HepG2 (cell line): Measurements from ENCODE around the gene TP73. TPM values are rescaled to one million over a fixed set of nuclear protein-coding genes. Genes with fewer than 3 reads are reported as not detected.

ENCODE experiments used
- ARHGAP35 ChIP-seq: sonication (generic); formaldehyde crosslinking; IDR thresholded peaks from 2 replicates; pipeline ENCODE4 v1.9.0; 2022; ENCODE audit warnings: mild to moderate bottlenecking, inconsistent platforms, moderate library complexity, missing genetic modification reagents, borderline replicate concordance
- DR1 ChIP-seq: sonication (generic); formaldehyde crosslinking; IDR thresholded peaks from 2 replicates; pipeline ENCODE4 v1.8.0; 2021; ENCODE audit warnings: mild to moderate bottlenecking, missing genetic modification reagents, inconsistent platforms
- FOXP1 ChIP-seq, 2 experiments: fragments of 450-650 bp in 1 of 2; IDR thresholded peaks; 2 replicates each; pipeline ENCODE4 v1.6.1; 2017 to 2018; ENCODE audit warnings: antibody characterized with exemption in 1 of 2
- HCFC1 ChIP-seq: fragments of 150-350 bp; IDR thresholded peaks from 2 replicates; pipeline ENCODE4 v1.6.1; 2014; ENCODE audit warnings: low read depth, low read length
- KDM5A ChIP-seq: fragments of 200-600 bp; sonication (generic); IDR thresholded peaks from 2 replicates; pipeline ENCODE4 v1.7.0; 2018; ENCODE audit warnings: antibody characterized with exemption, mild to moderate bottlenecking, low read length, borderline replicate concordance
- NCOA1 ChIP-seq: sonication (generic); formaldehyde crosslinking; IDR thresholded peaks from 2 replicates; pipeline ENCODE4 v1.9.0; 2021; ENCODE audit warnings: missing genetic modification reagents
- SETDB1 ChIP-seq: sonication (generic); formaldehyde crosslinking; IDR thresholded peaks from 2 replicates; pipeline ENCODE4 v1.5.1; 2020; ENCODE audit warnings: missing genetic modification reagents, mild to moderate bottlenecking, borderline replicate concordance
- SOX5 ChIP-seq: IDR thresholded peaks from 2 replicates; pipeline ENCODE4 v1.6.1; 2016; ENCODE audit warnings: borderline replicate concordance
- SYNCRIP ChIP-seq: fragments of 200-400 bp; formaldehyde crosslinking; IDR thresholded peaks from 2 replicates; pipeline ENCODE4 v1.6.1; 2018; ENCODE audit warnings: mild to moderate bottlenecking, low read depth, low read length; ENCODE audit not compliant: insufficient read depth
- TBX2 ChIP-seq: sonication (generic); formaldehyde crosslinking; IDR thresholded peaks from 2 replicates; pipeline ENCODE4 v1.5.0; 2020; ENCODE audit warnings: missing genetic modification reagents, mild to moderate bottlenecking, borderline replicate concordance
- YEATS4 ChIP-seq: sonication (generic); formaldehyde crosslinking; IDR thresholded peaks from 2 replicates; pipeline ENCODE4 v1.4.0; 2020; ENCODE audit warnings: missing genetic modification reagents, borderline replicate concordance
- ZNF207 ChIP-seq: fragments of 450-650 bp; IDR thresholded peaks from 2 replicates; pipeline ENCODE4 v1.6.1; 2016; ENCODE audit warnings: antibody characterized with exemption, borderline replicate concordance
- ZNF678 ChIP-seq: sonication (generic); formaldehyde crosslinking; IDR thresholded peaks from 2 replicates; pipeline ENCODE4 v1.4.0; 2020; ENCODE audit warnings: mild to moderate bottlenecking, missing genetic modification reagents
- ZSCAN25 ChIP-seq: sonication (generic); formaldehyde crosslinking; IDR thresholded peaks from 2 replicates; pipeline ENCODE4 v1.8.0; 2022; ENCODE audit warnings: mild to moderate bottlenecking, missing genetic modification reagents
- polyA plus RNA-seq, 8 experiments: library from polyadenylated mRNA; depleted of rRNA in 3 of 8; stranded (reverse) in 7 of 8; unstranded in 1 of 8; fragments of >200 nt; fragmentation: Illumina TruSeq in 4 of 8; extraction: Trizol in 4 of 8; gene quantifications; 2 replicates each; pipeline versions ENCODE4 v1.2.1 to v1.2.3, GENCODE V29; 2011 to 2016; ENCODE audit warnings: low read depth in 4 of 8, missing spikeins in 1 of 8, mixed read lengths in 1 of 8; ENCODE audit not compliant: insufficient read depth in 1 of 8
- total RNA-seq, 5 experiments: library from RNA; depleted of rRNA; stranded (reverse); fragments of >200 nt; fragmentation: Illumina TruSeq; extraction: Trizol; gene quantifications; 2 replicates each; pipeline ENCODE4 v1.2.3, GENCODE V29; 2016; ENCODE audit warnings: low read depth in 1 of 5
- TF ChIP-seq, protein P1 (sequence below): IDR thresholded peaks from 2 replicates; pipeline ENCODE4 v1.6.1; 2012; ENCODE audit warnings: low read depth, low read length, improper control_type of control experiment
- TF ChIP-seq, protein P2 (sequence below): IDR thresholded peaks from 2 replicates; pipeline ENCODE4 v1.6.1; 2016; ENCODE audit warnings: missing biosample characterization, missing genetic modification reagents, low read depth
- TF ChIP-seq, protein P3 (sequence below): sonication (generic); formaldehyde crosslinking; IDR thresholded peaks from 2 replicates; pipeline ENCODE4 v1.9.0; 2021; ENCODE audit warnings: missing genetic modification reagents, borderline replicate concordance

TP73 gene
- total and polyA plus RNA-seq, 2 of the 13 experiments (the other 11 are each of a cell fraction or from before 2014, with no cell fraction given): 0.49 to 1.1 TPM

DNA sequence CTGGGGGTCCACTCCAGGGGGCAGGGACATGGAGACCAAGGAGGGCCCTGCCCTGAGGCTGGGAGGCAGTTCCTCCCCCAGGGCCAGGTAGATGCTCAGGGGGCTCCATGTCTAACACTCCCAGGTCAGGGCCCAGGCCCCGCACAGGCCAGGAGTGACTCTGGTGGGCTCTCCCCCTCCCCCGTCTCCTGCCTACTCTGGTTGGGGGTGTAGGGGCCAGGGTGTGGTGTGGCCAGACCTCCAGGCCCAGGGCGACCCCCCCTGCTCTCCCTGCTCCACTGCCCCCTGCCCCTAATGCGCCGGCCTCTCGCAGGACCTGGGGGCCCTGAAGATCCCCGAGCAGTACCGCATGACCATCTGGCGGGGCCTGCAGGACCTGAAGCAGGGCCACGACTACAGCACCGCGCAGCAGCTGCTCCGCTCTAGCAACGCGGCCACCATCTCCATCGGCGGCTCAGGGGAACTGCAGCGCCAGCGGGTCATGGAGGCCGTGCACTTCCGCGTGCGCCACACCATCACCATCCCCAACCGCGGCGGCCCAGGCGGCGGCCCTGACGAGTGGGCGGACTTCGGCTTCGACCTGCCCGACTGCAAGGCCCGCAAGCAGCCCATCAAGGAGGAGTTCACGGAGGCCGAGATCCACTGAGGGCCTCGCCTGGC, 80.2 kb downstream of the TP73 start (continued):
- TF ChIP-seq, protein P1, sequence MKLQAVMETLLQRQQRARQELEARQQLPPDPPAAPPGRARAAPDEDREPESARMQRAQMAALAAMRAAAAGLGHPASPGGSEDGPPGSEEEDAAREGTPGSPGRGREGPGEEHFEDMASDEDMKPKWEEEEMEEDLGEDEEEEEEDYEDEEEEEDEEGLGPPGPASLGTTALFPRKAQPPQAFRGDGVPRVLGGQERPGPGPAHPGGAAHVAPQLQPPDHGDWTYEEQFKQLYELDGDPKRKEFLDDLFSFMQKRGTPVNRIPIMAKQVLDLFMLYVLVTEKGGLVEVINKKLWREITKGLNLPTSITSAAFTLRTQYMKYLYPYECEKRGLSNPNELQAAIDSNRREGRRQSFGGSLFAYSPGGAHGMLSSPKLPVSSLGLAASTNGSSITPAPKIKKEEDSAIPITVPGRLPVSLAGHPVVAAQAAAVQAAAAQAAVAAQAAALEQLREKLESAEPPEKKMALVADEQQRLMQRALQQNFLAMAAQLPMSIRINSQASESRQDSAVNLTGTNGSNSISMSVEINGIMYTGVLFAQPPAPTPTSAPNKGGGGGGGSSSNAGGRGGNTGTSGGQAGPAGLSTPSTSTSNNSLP: no peak
- no peak for TF ChIP-seq SYNCRIP
- TF ChIP-seq, protein P2, sequence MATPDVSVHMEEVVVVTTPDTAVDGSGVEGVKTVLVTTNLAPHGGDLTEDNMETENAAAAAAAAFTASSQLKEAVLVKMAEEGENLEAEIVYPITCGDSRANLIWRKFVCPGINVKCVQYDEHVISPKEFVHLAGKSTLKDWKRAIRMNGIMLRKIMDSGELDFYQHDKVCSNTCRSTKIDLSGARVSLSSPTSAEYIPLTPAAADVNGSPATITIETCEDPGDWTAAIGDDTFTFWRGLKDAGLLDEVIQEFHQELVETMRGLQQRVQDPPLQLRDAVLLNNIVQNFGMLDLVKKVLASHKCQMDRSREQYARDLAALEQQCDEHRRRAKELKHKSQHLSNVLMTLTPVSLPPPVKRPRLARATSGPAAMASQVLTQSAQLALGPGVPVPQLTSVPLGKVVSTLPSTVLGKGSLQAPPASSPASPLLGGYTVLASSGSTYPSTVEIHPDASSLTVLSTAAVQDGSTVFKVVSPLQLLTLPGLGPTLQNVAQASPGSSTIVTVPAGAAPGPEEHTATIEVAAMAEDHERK (CRISPR knock-in tag): no peak
- TF ChIP-seq KDM5A: no peak
- no peak for TF ChIP-seq YEATS4
- no peak for TF ChIP-seq ZSCAN25 (CRISPR knock-in tag)
- no peak for TF ChIP-seq SETDB1 (CRISPR knock-in tag)
- no peak for TF ChIP-seq ZNF207
- no peak for TF ChIP-seq ZNF678 (CRISPR knock-in tag)
- TF ChIP-seq ARHGAP35 (CRISPR knock-in tag): no peak
- no peak for TF ChIP-seq DR1 (CRISPR knock-in tag)
- TF ChIP-seq TBX2 (CRISPR knock-in tag): peak; percentile 13; the same call in 1 of the 2 replicates
- no peak for TF ChIP-seq FOXP1 (IDR thresholded peaks at IDR 0.05)
- TF ChIP-seq FOXP1 (CRISPR knock-in tag; IDR thresholded peaks at IDR 0.05): no peak
- TF ChIP-seq, protein P3, sequence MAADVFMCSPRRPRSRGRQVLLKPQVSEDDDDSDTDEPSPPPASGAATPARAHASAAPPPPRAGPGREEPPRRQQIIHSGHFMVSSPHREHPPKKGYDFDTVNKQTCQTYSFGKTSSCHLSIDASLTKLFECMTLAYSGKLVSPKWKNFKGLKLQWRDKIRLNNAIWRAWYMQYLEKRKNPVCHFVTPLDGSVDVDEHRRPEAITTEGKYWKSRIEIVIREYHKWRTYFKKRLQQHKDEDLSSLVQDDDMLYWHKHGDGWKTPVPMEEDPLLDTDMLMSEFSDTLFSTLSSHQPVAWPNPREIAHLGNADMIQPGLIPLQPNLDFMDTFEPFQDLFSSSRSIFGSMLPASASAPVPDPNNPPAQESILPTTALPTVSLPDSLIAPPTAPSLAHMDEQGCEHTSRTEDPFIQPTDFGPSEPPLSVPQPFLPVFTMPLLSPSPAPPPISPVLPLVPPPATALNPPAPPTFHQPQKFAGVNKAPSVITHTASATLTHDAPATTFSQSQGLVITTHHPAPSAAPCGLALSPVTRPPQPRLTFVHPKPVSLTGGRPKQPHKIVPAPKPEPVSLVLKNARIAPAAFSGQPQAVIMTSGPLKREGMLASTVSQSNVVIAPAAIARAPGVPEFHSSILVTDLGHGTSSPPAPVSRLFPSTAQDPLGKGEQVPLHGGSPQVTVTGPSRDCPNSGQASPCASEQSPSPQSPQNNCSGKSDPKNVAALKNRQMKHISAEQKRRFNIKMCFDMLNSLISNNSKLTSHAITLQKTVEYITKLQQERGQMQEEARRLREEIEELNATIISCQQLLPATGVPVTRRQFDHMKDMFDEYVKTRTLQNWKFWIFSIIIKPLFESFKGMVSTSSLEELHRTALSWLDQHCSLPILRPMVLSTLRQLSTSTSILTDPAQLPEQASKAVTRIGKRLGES (CRISPR knock-in tag): no peak
- 0 out of 2 replicates have a peak, but pooled peaks have one; percentile 49 for TF ChIP-seq NCOA1 (CRISPR knock-in tag)
- no peak for TF ChIP-seq SOX5
- no peak for TF ChIP-seq HCFC1
